ENCODE measurements around the gene YIPF2.

Gene YIPF2

GRCh38 chr19:10876459-10877240 lies 51.8 kb downstream of the YIPF2 start:
- no peak for DNase-seq (ENCODE audit: low read depth in 2 of 2)

- DNase-seq (ENCODE audit: low read depth in 2 of 2), result no peak
Observed at GRCh38 chr19:10874024-10874423, 54.4 kb downstream of the YIPF2 start.

DNA sequence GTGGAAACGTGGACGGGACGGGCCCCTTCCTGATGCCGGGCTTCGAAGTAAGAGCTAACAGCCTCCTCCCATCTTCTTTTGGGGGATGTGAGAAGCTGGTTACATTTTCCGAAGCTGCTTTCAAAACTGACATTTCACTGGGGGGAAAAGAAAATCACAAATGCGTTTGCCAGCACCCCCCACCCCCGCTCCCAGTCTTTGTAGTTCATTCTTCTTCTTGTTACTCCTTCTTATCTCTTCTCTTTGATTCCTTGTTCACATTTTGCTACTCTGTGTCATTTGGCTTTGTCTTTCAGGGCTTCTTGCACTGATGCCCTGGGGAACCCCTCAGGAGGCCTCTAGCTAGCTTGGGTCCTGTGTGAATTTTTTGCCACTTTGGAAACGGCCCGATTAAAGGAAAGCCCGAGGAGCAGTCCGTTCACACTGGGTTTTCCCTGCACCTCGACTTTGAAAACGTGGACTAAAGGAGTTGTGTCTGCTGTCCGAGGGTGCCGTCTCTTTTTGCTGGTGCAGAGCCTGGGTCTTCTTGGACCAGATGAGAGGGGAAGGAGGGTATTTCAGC lies 55.8 kb downstream of the YIPF2 start:
- DNase-seq (ENCODE audit: low read depth in 2 of 2), result no peak

All from stimulated activated CD8-positive, alpha-beta memory T cell treated with anti-CD3 and anti-CD28 coated beads, Interleukin-7, amount 100 ng/mL, for 1 hour (primary cell).